ENCODE data around the gene B4GALT6.

The B4GALT6 gene

DNA sequence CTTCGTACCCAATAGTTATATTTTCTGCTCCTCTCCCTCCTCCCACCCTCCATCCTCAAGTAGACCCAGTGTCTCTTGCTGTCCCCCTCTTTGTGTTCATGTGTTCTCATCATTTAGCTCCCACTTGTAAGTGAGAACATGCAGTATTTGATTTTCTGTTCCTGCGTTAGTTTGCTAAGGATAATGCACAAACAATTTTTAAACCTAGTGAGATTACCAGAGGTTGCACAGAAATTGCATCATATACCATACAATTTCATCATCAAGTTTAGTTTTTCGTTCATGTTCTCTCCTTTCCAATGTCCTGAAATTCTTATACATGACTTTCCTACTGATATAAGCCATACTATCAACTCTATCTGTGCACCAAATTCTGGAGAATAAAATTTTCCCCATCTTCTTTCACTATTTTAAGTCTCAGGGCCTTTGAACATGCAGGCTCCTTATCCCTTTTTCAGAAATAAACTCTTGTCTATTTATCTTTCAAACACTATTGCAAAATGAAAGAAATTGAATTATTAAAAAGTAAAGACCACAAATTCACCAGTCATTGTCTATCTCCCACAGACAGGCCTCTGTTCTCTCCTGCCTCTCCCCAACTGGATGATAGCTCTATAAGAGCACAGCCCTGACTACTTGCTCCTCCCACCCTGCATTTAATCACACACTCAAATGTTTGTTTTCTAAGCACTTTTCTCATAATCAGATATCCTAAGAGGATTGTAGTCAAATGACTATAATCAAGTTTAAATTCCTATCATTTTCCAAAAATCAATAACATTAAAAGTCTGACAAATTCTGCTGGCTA is 27.2 kb upstream of the B4GALT6 start:
- Histone ChIP-seq H3K4me3 (ENCODE audit: low read length) (no peak overlapping the region), H3K9ac (ENCODE audit: low read length) (no peak overlapping the region), H3K4me1 (ENCODE audit: control insufficient read depth, insufficient read depth, low read length) (peaks cover 3% of the 10 kb centered on the region), H3K36me3 (ENCODE audit: control insufficient read depth, insufficient read depth, low read length, severe bottlenecking) (no peaks in the 10 kb centered on the region), H3K9me3 (ENCODE audit: control insufficient read depth, low read length) (no peaks in the 10 kb centered on the region), H3K27me3 (replicated peaks; ENCODE audit: control insufficient read depth, insufficient read depth, low read length) (no peaks in the 10 kb centered on the region)
- peak; percentile 18 for DNase-seq (ENCODE audit: low read depth)

GRCh38 chr18:31710826-31711225 is 26.4 kb upstream of the B4GALT6 start:
- H3K4me3 ChIP-seq (ENCODE audit: low read length): no peak overlapping the region
- peaks cover 3% of the 10 kb centered on the region for H3K4me1 ChIP-seq (ENCODE audit: control insufficient read depth, insufficient read depth, low read length)
- no peaks in the 10 kb centered on the region for H3K27me3 ChIP-seq (replicated peaks; ENCODE audit: control insufficient read depth, insufficient read depth, low read length)
- no peak overlapping the region for H3K9ac ChIP-seq (ENCODE audit: low read length)
- H3K9me3 ChIP-seq (ENCODE audit: control insufficient read depth, low read length): no peaks in the 10 kb centered on the region
- DNase-seq (ENCODE audit: low read depth): no peak
- no peaks in the 10 kb centered on the region for H3K36me3 ChIP-seq (ENCODE audit: control insufficient read depth, insufficient read depth, low read length, severe bottlenecking)

GRCh38 chr18:31707815-31708214 is 23.4 kb upstream of the B4GALT6 start:
- Histone ChIP-seq H3K9me3 (ENCODE audit: control insufficient read depth, low read length) (no peaks in the 10 kb centered on the region), H3K9ac (ENCODE audit: low read length) (no peak overlapping the region), H3K27me3 (replicated peaks; ENCODE audit: control insufficient read depth, insufficient read depth, low read length) (no peaks in the 10 kb centered on the region), H3K36me3 (ENCODE audit: control insufficient read depth, insufficient read depth, low read length, severe bottlenecking) (no peaks in the 10 kb centered on the region), H3K4me1 (ENCODE audit: control insufficient read depth, insufficient read depth, low read length) (peaks cover 3% of the 10 kb centered on the region), H3K4me3 (ENCODE audit: low read length) (no peak overlapping the region)
- no peak for DNase-seq (ENCODE audit: low read depth)

DNA sequence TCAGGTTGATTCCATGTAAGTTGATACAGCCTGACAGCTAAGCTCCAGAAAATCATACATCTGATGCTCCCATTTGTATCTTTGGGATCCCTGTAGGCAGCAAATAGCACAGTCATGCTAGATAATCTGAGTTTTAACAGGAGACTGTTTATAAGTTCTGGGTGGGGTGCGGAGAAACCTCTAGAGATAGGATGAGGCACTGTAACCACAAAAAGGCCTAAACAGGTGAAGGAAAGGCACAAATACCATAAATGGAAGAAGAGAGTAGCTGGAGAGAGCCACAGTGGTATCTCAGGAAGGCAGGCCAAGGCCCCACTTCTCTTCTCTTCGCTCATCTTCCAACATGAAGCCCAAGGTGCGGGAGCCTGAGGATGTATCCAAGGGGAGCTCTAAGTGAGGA is 18.1 kb upstream of the B4GALT6 start:
- Histone ChIP-seq H3K9ac (ENCODE audit: low read length) (no peak overlapping the region), H3K4me1 (ENCODE audit: control insufficient read depth, insufficient read depth, low read length) (no peaks in the 10 kb centered on the region), H3K27me3 (replicated peaks; ENCODE audit: control insufficient read depth, insufficient read depth, low read length) (no peaks in the 10 kb centered on the region), H3K36me3 (ENCODE audit: control insufficient read depth, insufficient read depth, low read length, severe bottlenecking) (no peaks in the 10 kb centered on the region), H3K9me3 (ENCODE audit: control insufficient read depth, low read length) (peaks cover 9% of the 10 kb centered on the region), H3K4me3 (ENCODE audit: low read length) (no peak overlapping the region)
- no peak for DNase-seq (ENCODE audit: low read depth)

- Histone ChIP-seq H3K9ac (ENCODE audit: low read length) (no peak overlapping the region), H3K4me1 (ENCODE audit: control insufficient read depth, insufficient read depth, low read length) (no peaks in the 10 kb centered on the region), H3K9me3 (ENCODE audit: control insufficient read depth, low read length) (peaks cover 9% of the 10 kb centered on the region), H3K4me3 (ENCODE audit: low read length) (no peak overlapping the region), H3K27me3 (replicated peaks; ENCODE audit: control insufficient read depth, insufficient read depth, low read length) (no peaks in the 10 kb centered on the region), H3K36me3 (ENCODE audit: control insufficient read depth, insufficient read depth, low read length, severe bottlenecking) (no peaks in the 10 kb centered on the region)
- no peak for DNase-seq (ENCODE audit: low read depth)
Measured at GRCh38 chr18:31701744-31702143, 17.4 kb upstream of the B4GALT6 start.

DNA sequence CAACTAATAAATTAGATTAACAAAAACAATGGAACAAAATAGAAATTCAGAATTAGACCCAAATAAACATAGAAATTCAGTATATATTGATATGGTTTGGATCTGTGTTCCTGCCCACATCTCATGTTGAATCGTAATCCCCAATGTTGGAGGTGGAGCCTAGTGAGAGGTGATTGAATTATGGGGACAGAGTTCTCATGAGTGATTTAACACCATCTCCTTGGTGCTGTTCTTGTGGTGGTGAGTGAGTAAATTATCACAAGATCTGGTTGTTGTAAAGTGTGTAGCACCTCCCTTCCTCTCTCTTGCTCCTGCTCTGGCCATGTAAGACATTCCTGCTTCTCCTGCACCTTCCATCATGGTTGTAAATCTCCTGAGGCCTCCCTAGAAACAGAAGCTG is 16.6 kb upstream of the B4GALT6 start:
- Histone ChIP-seq H3K4me3 (ENCODE audit: low read length) (no peak overlapping the region), H3K9ac (ENCODE audit: low read length) (no peak overlapping the region)
- DNase-seq (ENCODE audit: low read depth): no peak

DNA sequence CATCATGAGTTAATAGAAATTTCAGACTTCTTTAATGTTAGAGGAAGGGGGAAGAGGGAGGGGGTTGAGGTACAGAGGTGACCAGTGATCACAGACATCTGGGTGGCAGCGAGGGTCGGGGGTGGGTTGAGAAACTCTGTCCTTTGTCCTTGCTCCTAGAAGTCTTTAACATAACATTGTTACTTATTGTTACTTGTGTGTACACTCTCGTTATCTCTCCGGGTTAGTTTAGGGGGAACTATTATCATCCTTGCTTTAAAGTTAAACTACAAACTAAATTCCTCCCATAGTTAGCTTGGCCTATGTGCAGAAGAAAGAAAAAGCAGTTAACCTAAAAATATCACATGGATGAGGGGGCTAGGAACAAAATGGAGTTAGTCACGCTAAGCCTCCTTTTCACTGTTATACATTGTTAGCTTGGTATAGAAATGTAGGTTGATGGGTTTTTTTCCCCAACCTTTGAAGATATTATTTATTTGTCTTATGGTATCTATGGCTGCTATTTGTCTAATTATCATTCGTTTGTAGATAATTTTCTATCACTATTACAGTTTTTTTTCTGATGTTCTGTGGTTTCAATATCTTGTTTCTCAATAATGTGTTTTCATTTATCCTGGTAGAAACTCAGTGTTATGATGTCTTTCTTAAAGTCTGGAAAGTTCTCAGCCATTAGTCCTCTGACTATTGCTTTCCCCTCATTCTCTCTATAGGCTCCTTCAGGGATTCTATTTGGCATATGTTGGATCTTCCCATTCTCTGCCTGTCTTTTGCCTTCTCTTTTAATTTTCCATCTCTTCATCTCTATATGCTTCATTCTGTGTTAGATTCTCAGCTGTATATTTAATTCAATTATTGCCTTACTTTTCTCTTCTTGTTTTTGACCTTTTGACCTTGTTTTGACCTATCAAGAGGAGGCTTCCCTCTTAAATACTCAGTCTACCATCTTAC is 13.2 kb upstream of the B4GALT6 start:
- Histone ChIP-seq H3K4me3 (ENCODE audit: low read length) (no peak overlapping the region), H3K9ac (ENCODE audit: low read length) (no peak overlapping the region), H3K4me1 (ENCODE audit: control insufficient read depth, insufficient read depth, low read length) (peaks cover 7% of the 10 kb centered on the region), H3K9me3 (ENCODE audit: control insufficient read depth, low read length) (peaks cover 9% of the 10 kb centered on the region), H3K27me3 (replicated peaks; ENCODE audit: control insufficient read depth, insufficient read depth, low read length) (no peaks in the 10 kb centered on the region), H3K36me3 (ENCODE audit: control insufficient read depth, insufficient read depth, low read length, severe bottlenecking) (no peaks in the 10 kb centered on the region)
- DNase-seq (ENCODE audit: low read depth): no peak

More for the DNA sequence above, 16.6 kb upstream of the B4GALT6 start:
- Histone ChIP-seq H3K9me3 (ENCODE audit: control insufficient read depth, low read length) (peaks cover 9% of the 10 kb centered on the region), H3K36me3 (ENCODE audit: control insufficient read depth, insufficient read depth, low read length, severe bottlenecking) (no peaks in the 10 kb centered on the region), H3K4me1 (ENCODE audit: control insufficient read depth, insufficient read depth, low read length) (no peaks in the 10 kb centered on the region), H3K27me3 (replicated peaks; ENCODE audit: control insufficient read depth, insufficient read depth, low read length) (no peaks in the 10 kb centered on the region)

DNA sequence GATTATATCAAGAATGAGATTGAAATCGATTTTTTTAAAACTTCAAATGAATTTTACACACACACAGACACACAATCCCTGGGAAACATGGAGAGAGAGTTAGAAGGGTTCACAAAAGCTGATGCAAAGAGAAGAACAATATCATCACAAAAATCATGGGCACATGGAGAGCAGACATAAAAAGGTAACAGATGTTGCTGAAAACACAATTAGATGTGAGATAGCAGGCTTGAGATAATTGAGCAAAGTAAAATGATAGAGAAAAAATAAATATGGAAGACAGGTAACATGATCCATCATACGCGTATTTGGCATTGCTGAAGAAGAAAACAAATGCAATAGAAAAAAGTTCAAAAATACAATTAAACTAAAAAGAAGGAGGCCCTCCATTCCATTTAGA is 11.6 kb upstream of the B4GALT6 start:
- DNase-seq (ENCODE audit: low read depth): no peak
- no peaks in the 10 kb centered on the region for H3K27me3 ChIP-seq (replicated peaks; ENCODE audit: control insufficient read depth, insufficient read depth, low read length)
- H3K9me3 ChIP-seq (ENCODE audit: control insufficient read depth, low read length): peaks cover 9% of the 10 kb centered on the region
- H3K4me1 ChIP-seq (ENCODE audit: control insufficient read depth, insufficient read depth, low read length): peaks cover 7% of the 10 kb centered on the region
- H3K36me3 ChIP-seq (ENCODE audit: control insufficient read depth, insufficient read depth, low read length, severe bottlenecking): no peaks in the 10 kb centered on the region
- no peak overlapping the region for H3K9ac ChIP-seq (ENCODE audit: low read length)
- H3K4me3 ChIP-seq (ENCODE audit: low read length): no peak overlapping the region

DNA sequence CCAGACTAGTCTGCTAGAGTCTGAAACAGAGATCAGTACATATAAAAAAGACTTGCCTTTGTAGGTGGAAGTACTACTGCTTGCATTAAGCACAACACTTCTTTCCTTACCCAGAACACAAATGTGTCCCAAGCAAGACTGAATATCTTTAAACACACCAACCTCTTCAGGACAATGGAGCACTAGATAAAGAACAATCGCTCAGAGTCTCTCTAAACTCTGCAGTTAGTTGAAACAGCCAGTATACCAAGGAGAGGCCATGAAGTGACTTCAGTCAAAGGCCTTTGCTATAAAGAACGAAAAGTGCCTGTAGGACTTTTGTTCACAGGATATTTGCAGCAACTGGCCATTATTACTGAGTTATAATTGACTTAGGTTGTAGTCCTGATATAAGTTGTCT is 9.9 kb upstream of the B4GALT6 start:
- Histone ChIP-seq H3K9me3 (ENCODE audit: control insufficient read depth, low read length) (peaks cover 9% of the 10 kb centered on the region), H3K36me3 (ENCODE audit: control insufficient read depth, insufficient read depth, low read length, severe bottlenecking) (no peaks in the 10 kb centered on the region)
- DNase-seq (ENCODE audit: low read depth): no peak

GRCh38 chr18:31688606-31689005 is 4.2 kb upstream of the B4GALT6 start:
- DNase-seq (ENCODE audit: low read depth): no peak
- Histone ChIP-seq H3K27me3 (replicated peaks; ENCODE audit: control insufficient read depth, insufficient read depth, low read length) (no peaks in the 10 kb centered on the region), H3K9me3 (ENCODE audit: control insufficient read depth, low read length) (no peaks in the 10 kb centered on the region), H3K4me3 (ENCODE audit: low read length) (no peak overlapping the region), H3K4me1 (ENCODE audit: control insufficient read depth, insufficient read depth, low read length) (peaks cover 11% of the 10 kb centered on the region), H3K9ac (ENCODE audit: low read length) (no peak overlapping the region), H3K36me3 (ENCODE audit: control insufficient read depth, insufficient read depth, low read length, severe bottlenecking) (no peaks in the 10 kb centered on the region)

More for the DNA sequence above, 9.9 kb upstream of the B4GALT6 start:
- H3K27me3 ChIP-seq (replicated peaks; ENCODE audit: control insufficient read depth, insufficient read depth, low read length): no peaks in the 10 kb centered on the region
- H3K4me1 ChIP-seq (ENCODE audit: control insufficient read depth, insufficient read depth, low read length): peaks cover 7% of the 10 kb centered on the region
- H3K9ac ChIP-seq (ENCODE audit: low read length): no peak overlapping the region
- H3K4me3 ChIP-seq (ENCODE audit: low read length): no peak overlapping the region
